GM13976 (cell line): ENCODE measurements around the gene PRKAG2.

Source experiments
- DNase-seq: peaks from one replicate; pipeline ENCODE4 v3.0.0; 2012; ENCODE audit warnings: low spot score
- CTCF ChIP-seq: IDR thresholded peaks from 2 replicates; pipeline ENCODE4 v1.5.1; 2012; ENCODE audit warnings: borderline replicate concordance, mild to moderate bottlenecking; ENCODE audit not compliant: insufficient read depth; ENCODE audit errors: extremely low read depth, missing control alignments, control extremely low read depth
- in situ Hi-C: fragments of 300-500 bp; cut with MboI; formaldehyde crosslinking; loops from one replicate; pipeline ENCODE4 v1.12.0; 2022; ENCODE audit warnings: low sequenced_read_pairs, mixed read lengths, inconsistent platforms; ENCODE audit not compliant: unreplicated experiment

The PRKAG2 gene

GRCh38 chr7:151873402-151873965, 3.4 kb downstream of the PRKAG2 start:
- no peak for TF ChIP-seq CTCF

GRCh38 chr7:151872531-151873401, 4.1 kb downstream of the PRKAG2 start:
- DNase-seq: no peak
- TF ChIP-seq CTCF: no peak
- in situ Hi-C loops: no loop called here

More at GRCh38 chr7:151873402-151873965, 3.4 kb downstream of the PRKAG2 start:
- no peak for DNase-seq
- in situ Hi-C loops: no loop called here

- DNase-seq: no peak
- in situ Hi-C loops: no loop called here
- TF ChIP-seq CTCF: no peak
Observed at GRCh38 chr7:151871904-151872303, 5.0 kb downstream of the PRKAG2 start.

- DNase-seq: no peak
- in situ Hi-C loops: no loop called here
- no peak for TF ChIP-seq CTCF
Observed at GRCh38 chr7:151871189-151871735, 5.7 kb downstream of the PRKAG2 start.

- TF ChIP-seq CTCF: no peak
- in situ Hi-C loops: no loop called here
- DNase-seq: no peak
Observed at GRCh38 chr7:151869968-151870918, 6.7 kb downstream of the PRKAG2 start.

GRCh38 chr7:151869455-151869854, 7.5 kb downstream of the PRKAG2 start:
- no peak for DNase-seq
- in situ Hi-C loops: no loop called here
- TF ChIP-seq CTCF: no peak
